NT2/D1 (cell line): ENCODE data around the gene GAS2L1.

ENCODE experiments used
- DNase-seq: peaks from one replicate; pipeline ENCODE4 v3.0.0-alpha.2; 2011; ENCODE audit warnings: low read depth, low spot score
- H3K27me3 ChIP-seq: 2 replicates; pipeline ENCODE4 v1.6.0; 2011; ENCODE audit warnings: mild to moderate bottlenecking; ENCODE audit not compliant: insufficient read length, insufficient read depth
- H3K36me3 ChIP-seq: 2 replicates; pipeline ENCODE4 v1.6.1; 2011; ENCODE audit warnings: mild to moderate bottlenecking, low read length, mixed read lengths; ENCODE audit not compliant: insufficient read depth, insufficient read length
- H3K4me1 ChIP-seq: 2 replicates; pipeline ENCODE4 v1.5.1; 2011; ENCODE audit not compliant: insufficient read depth, insufficient read length
- H3K4me3 ChIP-seq: 2 replicates; pipeline ENCODE4 v1.5.1; 2011; ENCODE audit warnings: low read depth; ENCODE audit not compliant: insufficient read length
- H3K9ac ChIP-seq: 2 replicates; pipeline ENCODE4 v1.6.0; 2011; ENCODE audit warnings: low read depth; ENCODE audit not compliant: insufficient read length
- H3K9me3 ChIP-seq: 2 replicates; pipeline ENCODE4 v1.5.1; 2011; ENCODE audit warnings: mild to moderate bottlenecking, low read length; ENCODE audit not compliant: insufficient read depth
- SUZ12 ChIP-seq: IDR thresholded peaks from 2 replicates; pipeline ENCODE4 v1.6.1; 2011; ENCODE audit not compliant: insufficient read length, insufficient read depth; ENCODE audit errors: extremely low read depth
- YY1 ChIP-seq: IDR thresholded peaks from 2 replicates; pipeline ENCODE4 v1.6.1; 2011; ENCODE audit not compliant: insufficient read length, insufficient read depth
- ZNF274 ChIP-seq: IDR thresholded peaks from 2 replicates; pipeline ENCODE4 v1.6.1; 2011; ENCODE audit warnings: mild to moderate bottlenecking, low read depth, low read length

Gene GAS2L1

GRCh38 chr22:29336751-29337490 lies 30.5 kb downstream of the GAS2L1 start:
- Histone ChIP-seq H3K36me3 (peaks cover 90% of the 10 kb centered on the region), H3K27me3 (no peaks in the 10 kb centered on the region), H3K4me1 (peaks cover 5% of the 10 kb centered on the region), H3K4me3 (no peak overlapping the region), H3K9me3 (no peaks in the 10 kb centered on the region), H3K9ac (no peak overlapping the region)
- no peak for DNase-seq
- TF ChIP-seq YY1 (no peak), SUZ12 (no peak), ZNF274 (no peak)

GRCh38 chr22:29337631-29338284 lies 31.3 kb downstream of the GAS2L1 start:
- Histone ChIP-seq H3K4me3 (no peak overlapping the region), H3K9ac (no peak overlapping the region), H3K9me3 (no peaks in the 10 kb centered on the region), H3K4me1 (peaks cover 4% of the 10 kb centered on the region), H3K36me3 (peaks cover 92% of the 10 kb centered on the region), H3K27me3 (no peaks in the 10 kb centered on the region)
- TF ChIP-seq YY1: no peak
- no peak for TF ChIP-seq ZNF274
- TF ChIP-seq SUZ12: no peak
- no peak for DNase-seq

- peaks cover 92% of the 10 kb centered on the region for H3K36me3 ChIP-seq
- no peaks in the 10 kb centered on the region for H3K4me1 ChIP-seq
- no peak for TF ChIP-seq SUZ12
- no peak for TF ChIP-seq YY1
- no peak for TF ChIP-seq ZNF274
- no peak for DNase-seq
- no peak overlapping the region for H3K4me3 ChIP-seq
- H3K9me3 ChIP-seq: no peaks in the 10 kb centered on the region
- no peak overlapping the region for H3K9ac ChIP-seq
- no peaks in the 10 kb centered on the region for H3K27me3 ChIP-seq
Observed at GRCh38 chr22:29338398-29338797, 31.9 kb downstream of the GAS2L1 start.

GRCh38 chr22:29339381-29340235 lies 33.2 kb downstream of the GAS2L1 start:
- TF ChIP-seq YY1 (no peak), ZNF274 (no peak), SUZ12 (no peak)
- Histone ChIP-seq H3K4me3 (no peak overlapping the region), H3K36me3 (peaks cover 84% of the 10 kb centered on the region), H3K9me3 (no peaks in the 10 kb centered on the region), H3K4me1 (no peaks in the 10 kb centered on the region), H3K27me3 (no peaks in the 10 kb centered on the region), H3K9ac (no peak overlapping the region)
- no peak for DNase-seq

DNA sequence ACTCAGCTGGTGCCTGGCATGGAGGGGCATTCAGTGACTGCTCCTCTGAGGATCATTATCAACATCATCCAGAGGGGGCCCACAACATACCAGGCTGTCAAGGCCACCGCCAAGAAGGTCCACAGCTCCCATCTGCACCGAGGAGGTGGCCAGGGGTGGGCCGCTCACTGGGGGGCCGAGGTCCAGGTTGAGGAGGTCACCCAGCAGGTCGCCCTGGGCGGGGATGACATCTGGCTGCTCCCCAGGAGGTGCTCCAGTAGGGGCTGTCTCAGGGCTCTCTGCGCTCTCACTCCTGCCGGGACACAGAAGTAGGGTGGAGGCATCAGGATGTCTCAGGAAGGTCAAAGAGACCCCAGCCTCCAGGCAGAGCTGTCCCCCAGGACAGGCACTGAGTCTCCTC lies 34.1 kb downstream of the GAS2L1 start:
- no peak overlapping the region for H3K4me3 ChIP-seq
- no peaks in the 10 kb centered on the region for H3K4me1 ChIP-seq
- H3K27me3 ChIP-seq: no peaks in the 10 kb centered on the region
- H3K9ac ChIP-seq: no peak overlapping the region
- DNase-seq: no peak
- no peaks in the 10 kb centered on the region for H3K9me3 ChIP-seq
- no peak for TF ChIP-seq SUZ12
- H3K36me3 ChIP-seq: peaks cover 75% of the 10 kb centered on the region

DNA sequence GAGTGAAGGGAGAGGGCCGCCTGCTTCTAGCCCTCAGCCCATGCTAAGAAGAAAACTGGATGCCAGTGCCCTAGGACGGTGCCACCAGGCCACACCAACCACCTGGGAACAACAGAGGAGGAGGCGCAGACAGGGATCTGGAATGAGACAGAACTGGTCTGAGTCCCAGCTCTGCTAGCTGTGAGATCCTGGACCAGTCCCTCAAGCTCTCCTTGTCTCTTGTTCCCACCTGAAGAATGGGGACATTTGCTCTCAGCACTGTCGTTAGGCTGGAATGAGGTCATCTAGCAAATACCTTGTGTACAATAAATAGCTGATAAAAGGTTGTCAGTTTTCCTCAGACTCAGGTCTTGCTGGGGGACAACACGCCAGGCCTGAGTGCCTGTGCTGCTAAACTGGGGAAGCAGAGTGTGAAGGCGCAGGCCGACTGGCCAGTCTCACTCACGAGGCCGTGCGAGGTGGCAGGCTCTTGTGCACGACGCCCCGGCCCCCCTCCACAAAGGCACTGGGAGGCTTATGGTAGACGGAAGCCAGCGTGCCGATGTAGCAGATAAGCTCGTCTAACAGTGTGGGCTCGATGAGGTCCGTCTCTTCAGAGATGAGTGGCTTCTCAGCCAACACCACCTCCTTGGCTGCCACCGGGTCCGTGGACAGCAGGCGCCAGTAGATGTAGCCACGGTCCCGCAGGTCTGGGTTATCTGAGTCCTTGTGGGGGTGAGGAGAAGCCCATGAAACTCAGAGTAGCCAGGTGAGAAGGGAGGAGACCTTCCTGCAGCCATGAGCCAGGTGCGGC lies 34.8 kb downstream of the GAS2L1 start:
- no peak overlapping the region for H3K4me3 ChIP-seq
- no peaks in the 10 kb centered on the region for H3K4me1 ChIP-seq
- H3K36me3 ChIP-seq: peaks cover 68% of the 10 kb centered on the region

DNA sequence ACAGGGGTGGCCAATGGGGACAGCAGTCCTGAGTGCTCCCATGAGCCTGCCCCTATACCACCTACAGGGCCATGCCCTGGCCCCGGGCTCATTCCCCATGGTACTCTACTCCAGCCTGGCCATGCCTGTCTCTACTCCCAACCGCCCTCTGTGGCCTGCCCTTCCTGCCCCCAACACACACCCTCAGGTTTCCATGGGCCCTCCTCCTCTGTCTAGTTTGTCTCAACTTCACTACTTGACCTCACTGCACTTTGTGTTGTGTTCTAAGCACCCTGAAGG lies 35.3 kb downstream of the GAS2L1 start:
- Histone ChIP-seq H3K4me3 (no peak overlapping the region), H3K27me3 (no peaks in the 10 kb centered on the region), H3K9me3 (no peaks in the 10 kb centered on the region), H3K9ac (no peak overlapping the region), H3K4me1 (no peaks in the 10 kb centered on the region), H3K36me3 (peaks cover 70% of the 10 kb centered on the region)
- no peak for DNase-seq
- TF ChIP-seq ZNF274 (no peak), YY1 (no peak), SUZ12 (no peak)

More for the DNA sequence above, 34.8 kb downstream of the GAS2L1 start:
- Histone ChIP-seq H3K27me3 (no peaks in the 10 kb centered on the region), H3K9ac (no peak overlapping the region), H3K9me3 (no peaks in the 10 kb centered on the region)
- no peak for DNase-seq
- TF ChIP-seq ZNF274 (no peak), YY1 (no peak), SUZ12 (no peak)
